GM03348 (cell line): ENCODE measurements around the gene RASD1.

Experiments used
- DNase-seq: peaks from one replicate; pipeline ENCODE4 v3.0.0; 2012; ENCODE audit warnings: low spot score

Gene RASD1

GRCh38 chr17:17496189-17497064 is at the start of gene RASD1:
Gene RASD1, minus strand, starts transcription at chr17:17496395. Its CDS starts 214 bp downstream, at chr17:17496181.
- DNase-seq, result peak; percentile 99

- no peak for DNase-seq
Observed at GRCh38 chr17:17545984-17546383, 49.8 kb upstream of the RASD1 start.

- DNase-seq, result peak; percentile 92
Observed at GRCh38 chr17:17545031-17545820, 49.0 kb upstream of the RASD1 start.

GRCh38 chr17:17542906-17543635 is 46.9 kb upstream of the RASD1 start:
- DNase-seq, result no peak

GRCh38 chr17:17541640-17542001 is 45.4 kb upstream of the RASD1 start:
- DNase-seq, result no peak

GRCh38 chr17:17540935-17541639 is 44.9 kb upstream of the RASD1 start:
- DNase-seq, result no peak

GRCh38 chr17:17540278-17540906 is 44.2 kb upstream of the RASD1 start:
- no peak for DNase-seq

GRCh38 chr17:17539591-17539990 is 43.4 kb upstream of the RASD1 start:
- no peak for DNase-seq

GRCh38 chr17:17538417-17539391 is 42.5 kb upstream of the RASD1 start:
- no peak for DNase-seq

- DNase-seq, result no peak
Observed at GRCh38 chr17:17537311-17538099, 41.3 kb upstream of the RASD1 start.

GRCh38 chr17:17536702-17537101 is 40.5 kb upstream of the RASD1 start:
- no peak for DNase-seq

- DNase-seq, result peak; percentile 37
Observed at GRCh38 chr17:17535957-17536356, 39.8 kb upstream of the RASD1 start.

- no peak for DNase-seq
Observed at GRCh38 chr17:17533901-17534441, 37.8 kb upstream of the RASD1 start.

- no peak for DNase-seq
Observed at GRCh38 chr17:17532991-17533390, 36.8 kb upstream of the RASD1 start.

GRCh38 chr17:17531156-17531555 is 35.0 kb upstream of the RASD1 start:
- no peak for DNase-seq

GRCh38 chr17:17528696-17529652 is 32.8 kb upstream of the RASD1 start:
- no peak for DNase-seq

GRCh38 chr17:17527956-17528500 is 31.8 kb upstream of the RASD1 start:
- DNase-seq, result no peak

GRCh38 chr17:17527534-17527933 is 31.3 kb upstream of the RASD1 start:
- DNase-seq, result no peak
